ENCODE data around the gene ANTXRL. TPM values are rescaled to one million over a fixed set of nuclear protein-coding genes. Genes with fewer than 3 reads are reported as not detected.

ANTXRL gene
- not detected in 2 replicates for total RNA-seq

GRCh38 chr10:46286991-46287693, at the start of gene ANTXRL:
TSS of gene ANTXRL (plus strand) at chr10:46286997. CDS start at chr10:46287263, 266 bp downstream.
- CTCF ChIA-PET = no interaction called here
- Mint-ChIP-seq H3K27me3 (peaks cover 40% of the 10 kb centered on the region), H3K36me3 (ENCODE audit: low read depth) (no peaks in the 10 kb centered on the region), H3K9me3 (no peaks in the 10 kb centered on the region), H3K27ac (no peak within 1 kb of the TSS), H3K4me1 (peaks cover 14% of the 10 kb centered on the region), H3K4me3 (no peak within 1 kb of the TSS)
- DNase-seq = peak; percentile 13
- intact Hi-C loops (cut with micrococcal nuclease) = loop anchor here (10.0 kb wide), 1 partner anchor 252 kb away; the partner anchor contains the start of gene NCOA4
- no peak for ATAC-seq (ENCODE audit: low read depth)
- no peak for TF ChIP-seq CTCF (IDR thresholded peaks at IDR 0.05)
- POLR2A ChIA-PET = no interaction called here

GRCh38 chr10:46237815-46238510, 48.8 kb upstream of the ANTXRL start:
- peaks cover 5% of the 10 kb centered on the region for H3K27me3 Mint-ChIP-seq
- intact Hi-C loops (cut with micrococcal nuclease) = no loop called here
- ATAC-seq (ENCODE audit: low read depth) = no peak
- ChIA-PET POLR2A (no interaction called here), CTCF (no interaction called here)
- no peak for TF ChIP-seq CTCF (IDR thresholded peaks at IDR 0.05)
- H3K4me1 Mint-ChIP-seq = no peaks in the 10 kb centered on the region
- DNase-seq = no peak
- H3K27ac Mint-ChIP-seq = no peak overlapping the region
- no peak overlapping the region for H3K4me3 Mint-ChIP-seq
- no peaks in the 10 kb centered on the region for H3K36me3 Mint-ChIP-seq (ENCODE audit: low read depth)
- H3K9me3 Mint-ChIP-seq = peaks cover 13% of the 10 kb centered on the region

- ChIA-PET POLR2A (no interaction called here), CTCF (no interaction called here)
- DNase-seq (no peak), ATAC-seq (ENCODE audit: low read depth) (no peak)
- no peaks in the 10 kb centered on the region for H3K4me1 Mint-ChIP-seq
- no peak for TF ChIP-seq CTCF (IDR thresholded peaks at IDR 0.05)
- peaks cover 5% of the 10 kb centered on the region for H3K27me3 Mint-ChIP-seq
- no peaks in the 10 kb centered on the region for H3K36me3 Mint-ChIP-seq (ENCODE audit: low read depth)
- no peak overlapping the region for H3K27ac Mint-ChIP-seq
- H3K4me3 Mint-ChIP-seq = no peak overlapping the region
- intact Hi-C loops (cut with micrococcal nuclease) = no loop called here
- peaks cover 15% of the 10 kb centered on the region for H3K9me3 Mint-ChIP-seq
Observed at GRCh38 chr10:46239247-46239646, 47.5 kb upstream of the ANTXRL start.

GRCh38 chr10:46239993-46240683, 46.7 kb upstream of the ANTXRL start:
- intact Hi-C loops (cut with micrococcal nuclease) = no loop called here
- Mint-ChIP-seq H3K9me3 (peaks cover 15% of the 10 kb centered on the region), H3K36me3 (ENCODE audit: low read depth) (no peaks in the 10 kb centered on the region), H3K4me3 (no peak overlapping the region), H3K4me1 (no peaks in the 10 kb centered on the region), H3K27ac (no peak overlapping the region), H3K27me3 (peaks cover 5% of the 10 kb centered on the region)
- TF ChIP-seq CTCF (IDR thresholded peaks at IDR 0.05) = no peak
- ChIA-PET CTCF (no interaction called here), POLR2A (no interaction called here)
- DNase-seq = no peak
- no peak for ATAC-seq (ENCODE audit: low read depth)
